SKM-1 treated with dmso at 0.1 percent for 144 hours (cell line): ENCODE data around the gene CCDC14.
A peak's percentile ranks its signal among the peaks of the same experiment; 100 is the strongest.
"Not testable (repeated sequence)": the region's sequence is repeated elsewhere in the genome, so short reads cannot be mapped to it uniquely, and the experiment has no call there.

Experiments used
- DNase-seq: peaks from one replicate; lab custom pipeline; 2025; ENCODE audit not compliant: unreplicated experiment; lab: John Stamatoyannopoulos, UW

The CCDC14 gene

GRCh38 chr3:123960781-123961507 lies at the start of gene CCDC14:
Gene CCDC14 (minus strand): TSS chr3:123961229. CDS start chr3:123961173, 56 bp downstream.
- peak; percentile 89 for DNase-seq

- not testable (repeated sequence) for DNase-seq
These were observed 47.3 kb upstream of the CCDC14 start for GRCh38 chr3:124008321-124008720.

- DNase-seq = peak; percentile 65
These were observed 46.2 kb upstream of the CCDC14 start for GRCh38 chr3:124007186-124007585.

GRCh38 chr3:124002405-124003079 lies 41.5 kb upstream of the CCDC14 start:
- DNase-seq = not testable (repeated sequence)

- DNase-seq = not testable (repeated sequence)
These were observed 40.3 kb upstream of the CCDC14 start for GRCh38 chr3:124001366-124001765.

GRCh38 chr3:123997543-123997942 lies 36.5 kb upstream of the CCDC14 start:
- no peak for DNase-seq

GRCh38 chr3:123993818-123994217 lies 32.8 kb upstream of the CCDC14 start:
- no peak for DNase-seq

GRCh38 chr3:123991730-123992588 lies 30.9 kb upstream of the CCDC14 start, which contains the start of gene ROPN1:
Gene ROPN1 (minus strand): TSS chr3:123992124. CDS start chr3:123980481, 11,643 bp downstream.
- not testable (repeated sequence) for DNase-seq

GRCh38 chr3:123986427-123986826 lies 25.4 kb upstream of the CCDC14 start:
- no peak for DNase-seq

- DNase-seq = no peak
These were observed 23.9 kb upstream of the CCDC14 start for GRCh38 chr3:123984957-123985356.

GRCh38 chr3:123984350-123984749 lies 23.3 kb upstream of the CCDC14 start:
- no peak for DNase-seq

- DNase-seq = not testable (repeated sequence)
These were observed 20.3 kb upstream of the CCDC14 start for GRCh38 chr3:123981317-123981716.

- DNase-seq = no peak
These were observed 19.5 kb upstream of the CCDC14 start for GRCh38 chr3:123980539-123980938.

- DNase-seq = peak; percentile 9
These were observed 18.8 kb upstream of the CCDC14 start for GRCh38 chr3:123979525-123980501.

GRCh38 chr3:123976904-123977303 lies 15.9 kb upstream of the CCDC14 start:
- not testable (repeated sequence) for DNase-seq

GRCh38 chr3:123976181-123976898 lies 15.3 kb upstream of the CCDC14 start:
- DNase-seq = not testable (repeated sequence)

- DNase-seq = not testable (repeated sequence)
These were observed 14.0 kb upstream of the CCDC14 start for GRCh38 chr3:123975030-123975429.

- no peak for DNase-seq
These were observed 10.4 kb upstream of the CCDC14 start for GRCh38 chr3:123971406-123971805.

GRCh38 chr3:123967260-123967659 lies 6.2 kb upstream of the CCDC14 start:
- not testable (repeated sequence) for DNase-seq
